ENCODE data around the gene GALNT14. TPM values are rescaled to one million over a fixed set of nuclear protein-coding genes. Genes with fewer than 3 reads are reported as not detected.

Gene GALNT14
- total RNA-seq, 1 experiment from 2014 or later, result 6.0 TPM

DNA sequence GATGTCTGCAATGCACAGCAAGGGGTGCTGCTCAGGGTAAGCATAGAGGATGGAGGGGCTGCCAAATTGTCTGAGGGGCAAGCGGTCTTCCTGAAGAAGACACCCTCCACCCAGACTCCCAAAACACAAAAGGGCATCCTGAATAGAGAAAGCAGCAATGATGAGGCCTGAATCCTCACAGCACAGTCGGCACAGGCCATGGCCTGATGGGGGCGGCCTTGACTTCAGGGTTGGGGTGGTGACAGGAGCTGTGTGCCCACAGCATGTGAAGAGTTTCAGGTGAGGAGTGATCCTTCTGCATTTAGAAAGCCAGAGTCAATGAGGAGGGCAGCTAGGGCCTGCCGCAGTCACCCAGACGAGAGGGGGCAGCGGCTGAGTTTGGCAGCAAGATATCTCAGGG lies 159.4 kb downstream of the GALNT14 start (continued):
- TF ChIP-seq, protein P1, sequence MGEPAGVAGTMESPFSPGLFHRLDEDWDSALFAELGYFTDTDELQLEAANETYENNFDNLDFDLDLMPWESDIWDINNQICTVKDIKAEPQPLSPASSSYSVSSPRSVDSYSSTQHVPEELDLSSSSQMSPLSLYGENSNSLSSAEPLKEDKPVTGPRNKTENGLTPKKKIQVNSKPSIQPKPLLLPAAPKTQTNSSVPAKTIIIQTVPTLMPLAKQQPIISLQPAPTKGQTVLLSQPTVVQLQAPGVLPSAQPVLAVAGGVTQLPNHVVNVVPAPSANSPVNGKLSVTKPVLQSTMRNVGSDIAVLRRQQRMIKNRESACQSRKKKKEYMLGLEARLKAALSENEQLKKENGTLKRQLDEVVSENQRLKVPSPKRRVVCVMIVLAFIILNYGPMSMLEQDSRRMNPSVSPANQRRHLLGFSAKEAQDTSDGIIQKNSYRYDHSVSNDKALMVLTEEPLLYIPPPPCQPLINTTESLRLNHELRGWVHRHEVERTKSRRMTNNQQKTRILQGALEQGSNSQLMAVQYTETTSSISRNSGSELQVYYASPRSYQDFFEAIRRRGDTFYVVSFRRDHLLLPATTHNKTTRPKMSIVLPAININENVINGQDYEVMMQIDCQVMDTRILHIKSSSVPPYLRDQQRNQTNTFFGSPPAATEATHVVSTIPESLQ (CRISPR knock-in tag; IDR thresholded peaks at IDR 0.05), result no peak
- TF ChIP-seq SOX15 (CRISPR knock-in tag; IDR thresholded peaks at IDR 0.05) (no peak), GRHL2 (CRISPR knock-in tag; IDR thresholded peaks at IDR 0.05; ENCODE audit: insufficient replicate concordance, severe bottlenecking) (no peak), ESRRA (CRISPR knock-in tag; IDR thresholded peaks at IDR 0.05; ENCODE audit: borderline replicate concordance) (no peak), ZNF396 (CRISPR knock-in tag; IDR thresholded peaks at IDR 0.05; ENCODE audit: borderline replicate concordance) (no peak), EMX1 (CRISPR knock-in tag; IDR thresholded peaks at IDR 0.05) (no peak), JAZF1 (CRISPR knock-in tag; IDR thresholded peaks at IDR 0.05) (no peak), ZNF232 (CRISPR knock-in tag; IDR thresholded peaks at IDR 0.05) (no peak)
- TF ChIP-seq, protein P2, sequence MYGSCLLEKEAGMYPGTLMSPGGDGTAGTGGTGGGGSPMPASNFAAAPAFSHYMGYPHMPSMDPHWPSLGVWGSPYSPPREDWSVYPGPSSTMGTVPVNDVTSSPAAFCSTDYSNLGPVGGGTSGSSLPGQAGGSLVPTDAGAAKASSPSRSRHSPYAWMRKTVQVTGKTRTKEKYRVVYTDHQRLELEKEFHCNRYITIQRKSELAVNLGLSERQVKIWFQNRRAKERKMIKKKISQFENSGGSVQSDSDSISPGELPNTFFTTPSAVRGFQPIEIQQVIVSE (CRISPR knock-in tag; IDR thresholded peaks at IDR 0.05; ENCODE audit: borderline replicate concordance), result no peak

DNA sequence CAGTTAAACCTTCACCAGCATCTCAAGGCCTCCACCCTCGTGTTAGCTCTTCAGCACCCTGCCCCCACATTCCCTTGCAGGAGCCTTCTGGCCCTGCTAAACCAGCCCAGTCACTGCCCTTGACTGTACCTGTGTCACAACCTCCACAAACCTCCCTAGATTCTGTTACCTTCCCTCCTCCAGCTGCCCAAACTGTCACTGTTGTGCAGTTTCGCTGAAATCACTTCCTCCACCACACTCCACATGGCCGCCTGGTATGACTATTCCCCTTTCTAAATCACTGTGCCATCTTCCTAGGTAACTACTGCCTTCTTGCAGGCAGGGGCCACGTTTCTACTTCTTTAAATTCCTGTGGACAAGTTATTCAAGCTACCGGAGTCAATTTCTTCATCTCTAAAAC lies 160.2 kb downstream of the GALNT14 start:
- 0 out of 2 replicates have a peak, but pooled peaks cover 3% of the 10 kb centered on the region for H3K36me3 Mint-ChIP-seq
- TF ChIP-seq ZNF423 (CRISPR knock-in tag; IDR thresholded peaks at IDR 0.05) (no peak), ZBTB21 (CRISPR knock-in tag; IDR thresholded peaks at IDR 0.05; ENCODE audit: borderline replicate concordance) (no peak)
- DNase-seq (ENCODE audit: low spot score), result no peak
- no peak overlapping the region for H3K4me3 Mint-ChIP-seq
- H3K27me3 Mint-ChIP-seq (ENCODE audit: low read depth), result no peaks in the 10 kb centered on the region
- peak; percentile 50 for ATAC-seq
- POLR2A ChIA-PET, result no interaction called here
- H3K27ac Mint-ChIP-seq, result no peak overlapping the region
- H3K4me1 Mint-ChIP-seq, result peaks cover 27% of the 10 kb centered on the region
- no peaks in the 10 kb centered on the region; the same call in 1 of the 2 replicates for H3K9me3 Mint-ChIP-seq
- CTCF ChIA-PET, result interaction anchor here (0.7 to 2.3 kb wide), 7 partner anchors 54 to 267 kb away, joined by 3 to 15 read pairs (median 4); partner anchors contain the start of gene GALNT14

DNA sequence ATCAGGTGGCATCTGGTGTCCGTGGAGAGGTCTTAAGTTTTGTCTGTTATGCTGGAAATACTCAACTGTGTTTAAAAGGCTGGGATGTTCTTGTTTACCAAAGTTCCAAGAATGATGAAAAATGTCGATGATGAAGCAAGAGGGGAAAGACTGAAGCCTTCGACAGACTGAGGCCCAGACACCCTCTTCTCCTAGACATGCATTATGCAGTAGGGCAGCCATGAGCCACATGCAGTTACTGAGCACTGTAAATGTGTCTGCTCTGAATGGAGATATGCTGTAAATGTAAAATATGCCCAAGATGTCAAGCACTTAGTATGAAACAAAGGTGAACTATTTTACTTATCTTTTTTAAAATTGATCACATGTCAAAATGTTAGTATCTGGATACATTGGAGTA lies 163.1 kb downstream of the GALNT14 start:
- Mint-ChIP-seq H3K27me3 (ENCODE audit: low read depth) (no peaks in the 10 kb centered on the region), H3K9me3 (no peaks in the 10 kb centered on the region; the same call in 1 of the 2 replicates), H3K4me3 (no peak overlapping the region), H3K36me3 (0 out of 2 replicates have a peak, but pooled peaks cover 3% of the 10 kb centered on the region), H3K4me1 (peaks cover 17% of the 10 kb centered on the region), H3K27ac (no peak overlapping the region)
- TF ChIP-seq, protein P3, sequence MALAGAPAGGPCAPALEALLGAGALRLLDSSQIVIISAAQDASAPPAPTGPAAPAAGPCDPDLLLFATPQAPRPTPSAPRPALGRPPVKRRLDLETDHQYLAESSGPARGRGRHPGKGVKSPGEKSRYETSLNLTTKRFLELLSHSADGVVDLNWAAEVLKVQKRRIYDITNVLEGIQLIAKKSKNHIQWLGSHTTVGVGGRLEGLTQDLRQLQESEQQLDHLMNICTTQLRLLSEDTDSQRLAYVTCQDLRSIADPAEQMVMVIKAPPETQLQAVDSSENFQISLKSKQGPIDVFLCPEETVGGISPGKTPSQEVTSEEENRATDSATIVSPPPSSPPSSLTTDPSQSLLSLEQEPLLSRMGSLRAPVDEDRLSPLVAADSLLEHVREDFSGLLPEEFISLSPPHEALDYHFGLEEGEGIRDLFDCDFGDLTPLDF (CRISPR knock-in tag; IDR thresholded peaks at IDR 0.05), result no peak
- no peak for TF ChIP-seq TEAD1 (CRISPR knock-in tag; IDR thresholded peaks at IDR 0.05)
- TF ChIP-seq, protein P4, sequence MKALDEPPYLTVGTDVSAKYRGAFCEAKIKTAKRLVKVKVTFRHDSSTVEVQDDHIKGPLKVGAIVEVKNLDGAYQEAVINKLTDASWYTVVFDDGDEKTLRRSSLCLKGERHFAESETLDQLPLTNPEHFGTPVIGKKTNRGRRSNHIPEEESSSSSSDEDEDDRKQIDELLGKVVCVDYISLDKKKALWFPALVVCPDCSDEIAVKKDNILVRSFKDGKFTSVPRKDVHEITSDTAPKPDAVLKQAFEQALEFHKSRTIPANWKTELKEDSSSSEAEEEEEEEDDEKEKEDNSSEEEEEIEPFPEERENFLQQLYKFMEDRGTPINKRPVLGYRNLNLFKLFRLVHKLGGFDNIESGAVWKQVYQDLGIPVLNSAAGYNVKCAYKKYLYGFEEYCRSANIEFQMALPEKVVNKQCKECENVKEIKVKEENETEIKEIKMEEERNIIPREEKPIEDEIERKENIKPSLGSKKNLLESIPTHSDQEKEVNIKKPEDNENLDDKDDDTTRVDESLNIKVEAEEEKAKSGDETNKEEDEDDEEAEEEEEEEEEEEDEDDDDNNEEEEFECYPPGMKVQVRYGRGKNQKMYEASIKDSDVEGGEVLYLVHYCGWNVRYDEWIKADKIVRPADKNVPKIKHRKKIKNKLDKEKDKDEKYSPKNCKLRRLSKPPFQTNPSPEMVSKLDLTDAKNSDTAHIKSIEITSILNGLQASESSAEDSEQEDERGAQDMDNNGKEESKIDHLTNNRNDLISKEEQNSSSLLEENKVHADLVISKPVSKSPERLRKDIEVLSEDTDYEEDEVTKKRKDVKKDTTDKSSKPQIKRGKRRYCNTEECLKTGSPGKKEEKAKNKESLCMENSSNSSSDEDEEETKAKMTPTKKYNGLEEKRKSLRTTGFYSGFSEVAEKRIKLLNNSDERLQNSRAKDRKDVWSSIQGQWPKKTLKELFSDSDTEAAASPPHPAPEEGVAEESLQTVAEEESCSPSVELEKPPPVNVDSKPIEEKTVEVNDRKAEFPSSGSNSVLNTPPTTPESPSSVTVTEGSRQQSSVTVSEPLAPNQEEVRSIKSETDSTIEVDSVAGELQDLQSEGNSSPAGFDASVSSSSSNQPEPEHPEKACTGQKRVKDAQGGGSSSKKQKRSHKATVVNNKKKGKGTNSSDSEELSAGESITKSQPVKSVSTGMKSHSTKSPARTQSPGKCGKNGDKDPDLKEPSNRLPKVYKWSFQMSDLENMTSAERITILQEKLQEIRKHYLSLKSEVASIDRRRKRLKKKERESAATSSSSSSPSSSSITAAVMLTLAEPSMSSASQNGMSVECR (CRISPR knock-in tag; IDR thresholded peaks at IDR 0.05; ENCODE audit: borderline replicate concordance), result no peak
- ChIA-PET POLR2A (no interaction called here), CTCF (no interaction called here)
- ATAC-seq, result no peak
- no peak for DNase-seq (ENCODE audit: low spot score)
